ENCODE results near the gene SEMA5B.
A peak's percentile ranks its signal among the peaks of the same experiment; 100 is the strongest.

Gene SEMA5B

DNA sequence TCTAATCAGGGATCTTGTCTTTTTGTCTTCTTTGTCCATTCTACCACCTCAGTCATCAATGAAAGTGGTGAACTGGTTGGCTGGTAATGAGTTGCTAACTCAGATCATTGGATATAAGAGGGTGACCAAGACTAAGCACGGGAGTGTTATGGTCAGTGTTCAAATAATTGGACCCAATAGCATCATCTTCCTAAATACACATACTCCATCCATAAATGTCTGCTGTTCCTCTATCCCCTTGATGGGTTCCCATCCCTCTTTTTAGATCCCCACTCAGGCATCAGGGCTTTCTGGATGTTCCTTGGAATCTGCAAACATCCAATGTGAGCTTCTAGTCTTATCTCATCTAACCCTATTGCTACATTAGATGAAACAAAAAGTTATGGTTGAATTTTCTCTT is 3.5 kb downstream of the SEMA5B start:
- H3K9me3 Mint-ChIP-seq, result no peaks in the 10 kb centered on the region
- no peak overlapping the region for H3K4me3 Mint-ChIP-seq
- peaks cover 27% of the 10 kb centered on the region for H3K4me1 Mint-ChIP-seq
- no peaks in the 10 kb centered on the region for H3K36me3 Mint-ChIP-seq
- no peak overlapping the region for H3K27ac Mint-ChIP-seq
- H3K27me3 Mint-ChIP-seq, result peaks cover 78% of the 10 kb centered on the region
- ATAC-seq, result no peak

GRCh38 chr3:123021996-123022510 is 5.5 kb downstream of the SEMA5B start:
- H3K4me1 Mint-ChIP-seq, result peaks cover 14% of the 10 kb centered on the region
- no peak for ATAC-seq
- H3K9me3 Mint-ChIP-seq, result no peaks in the 10 kb centered on the region
- no peaks in the 10 kb centered on the region for H3K36me3 Mint-ChIP-seq
- peaks cover 72% of the 10 kb centered on the region for H3K27me3 Mint-ChIP-seq
- H3K27ac Mint-ChIP-seq, result no peak overlapping the region
- no peak overlapping the region for H3K4me3 Mint-ChIP-seq

GRCh38 chr3:123021388-123021787 is 6.2 kb downstream of the SEMA5B start:
- no peaks in the 10 kb centered on the region for H3K36me3 Mint-ChIP-seq
- H3K4me3 Mint-ChIP-seq, result no peak overlapping the region
- ATAC-seq, result no peak
- peaks cover 66% of the 10 kb centered on the region for H3K27me3 Mint-ChIP-seq
- peaks cover 8% of the 10 kb centered on the region for H3K4me1 Mint-ChIP-seq
- H3K27ac Mint-ChIP-seq, result no peak overlapping the region
- no peaks in the 10 kb centered on the region for H3K9me3 Mint-ChIP-seq

DNA sequence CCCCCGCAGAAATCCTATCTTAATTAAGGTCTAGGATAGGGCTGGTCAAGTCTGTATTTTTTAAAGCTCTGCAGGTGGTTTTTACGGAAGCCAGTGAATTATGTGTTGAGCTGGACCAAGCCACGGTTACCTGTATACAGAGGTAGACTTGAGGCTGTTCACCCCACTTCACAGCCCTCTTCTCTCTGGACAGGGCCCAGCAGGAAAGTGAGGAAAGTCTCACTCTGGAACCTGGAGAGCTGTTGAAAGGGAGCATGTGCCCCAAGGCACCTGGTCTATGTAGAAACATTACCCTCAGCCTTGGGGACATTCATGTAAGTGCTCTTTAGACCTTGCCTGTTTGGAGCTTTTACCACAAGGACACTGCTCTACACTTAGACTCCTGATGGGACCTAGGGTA is 6.9 kb downstream of the SEMA5B start:
- no peak overlapping the region for H3K4me3 Mint-ChIP-seq
- no peaks in the 10 kb centered on the region for H3K9me3 Mint-ChIP-seq
- no peaks in the 10 kb centered on the region for H3K36me3 Mint-ChIP-seq
- H3K27me3 Mint-ChIP-seq, result peaks cover 59% of the 10 kb centered on the region
- no peak overlapping the region for H3K27ac Mint-ChIP-seq
- no peak for ATAC-seq
- peaks cover under 1% of the 10 kb centered on the region for H3K4me1 Mint-ChIP-seq

GRCh38 chr3:123019591-123019990 is 8.0 kb downstream of the SEMA5B start:
- H3K4me3 Mint-ChIP-seq, result no peak overlapping the region
- peaks cover 49% of the 10 kb centered on the region for H3K27me3 Mint-ChIP-seq
- H3K36me3 Mint-ChIP-seq, result no peaks in the 10 kb centered on the region
- no peak overlapping the region for H3K27ac Mint-ChIP-seq
- no peak for ATAC-seq
- H3K9me3 Mint-ChIP-seq, result no peaks in the 10 kb centered on the region
- H3K4me1 Mint-ChIP-seq, result no peaks in the 10 kb centered on the region

GRCh38 chr3:123019161-123019560 is 8.4 kb downstream of the SEMA5B start:
- no peak for ATAC-seq
- Mint-ChIP-seq H3K4me1 (no peaks in the 10 kb centered on the region), H3K27me3 (peaks cover 49% of the 10 kb centered on the region), H3K36me3 (no peaks in the 10 kb centered on the region), H3K9me3 (no peaks in the 10 kb centered on the region), H3K27ac (no peak overlapping the region), H3K4me3 (no peak overlapping the region)

DNA sequence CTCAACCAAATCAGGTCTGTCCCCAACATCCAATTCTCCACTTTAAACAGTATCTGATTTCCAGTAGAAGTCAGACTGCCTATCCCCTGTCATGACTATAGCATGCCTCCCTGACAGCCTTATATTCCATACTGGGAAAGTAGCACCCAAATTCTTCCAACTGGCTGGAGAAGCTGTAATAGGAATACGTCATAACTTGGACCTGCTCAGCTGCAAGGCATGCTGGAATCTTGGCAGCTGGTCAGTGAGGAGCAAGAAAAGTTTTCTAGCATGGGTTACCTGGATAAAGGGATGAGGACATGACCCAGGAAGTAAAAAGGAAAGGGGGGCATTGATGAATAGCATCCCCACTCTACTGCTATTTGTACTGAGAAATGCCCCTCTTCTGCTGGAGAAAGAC is 8.9 kb downstream of the SEMA5B start:
- ATAC-seq, result no peak

GRCh38 chr3:123015596-123015995 is 12.0 kb downstream of the SEMA5B start:
- Mint-ChIP-seq H3K36me3 (no peaks in the 10 kb centered on the region), H3K4me1 (no peaks in the 10 kb centered on the region), H3K27ac (no peak overlapping the region), H3K4me3 (no peak overlapping the region), H3K9me3 (no peaks in the 10 kb centered on the region), H3K27me3 (peaks cover 40% of the 10 kb centered on the region)
- ATAC-seq, result no peak

More for the DNA sequence above, 8.9 kb downstream of the SEMA5B start:
- Mint-ChIP-seq H3K9me3 (no peaks in the 10 kb centered on the region), H3K36me3 (no peaks in the 10 kb centered on the region), H3K4me1 (no peaks in the 10 kb centered on the region), H3K27me3 (peaks cover 53% of the 10 kb centered on the region), H3K27ac (no peak overlapping the region), H3K4me3 (no peak overlapping the region)

- H3K36me3 Mint-ChIP-seq, result no peaks in the 10 kb centered on the region
- peaks cover 40% of the 10 kb centered on the region for H3K27me3 Mint-ChIP-seq
- no peak overlapping the region for H3K27ac Mint-ChIP-seq
- H3K4me3 Mint-ChIP-seq, result no peak overlapping the region
- no peaks in the 10 kb centered on the region for H3K9me3 Mint-ChIP-seq
- no peaks in the 10 kb centered on the region for H3K4me1 Mint-ChIP-seq
- ATAC-seq, result no peak
Measured at GRCh38 chr3:123013876-123014275, 13.7 kb downstream of the SEMA5B start.

DNA sequence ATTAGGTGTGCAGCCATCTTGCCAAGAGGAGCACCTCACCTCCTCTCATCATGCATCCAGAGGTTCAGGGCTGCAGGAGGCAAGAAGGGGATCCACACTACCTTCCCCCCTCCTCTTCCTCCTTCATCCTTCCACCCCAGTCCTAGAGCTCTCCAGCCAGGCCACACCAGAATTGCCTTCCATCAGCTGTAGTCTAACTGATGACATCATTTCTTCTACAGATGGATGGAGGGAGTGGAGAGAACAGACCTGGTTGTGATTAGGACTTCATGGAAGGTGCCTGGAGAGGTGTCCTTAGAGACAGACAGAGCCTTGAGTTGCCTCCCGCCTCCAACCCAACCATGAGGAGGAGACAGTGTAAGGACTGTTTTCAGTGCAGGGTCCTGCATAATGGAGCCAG is 14.9 kb downstream of the SEMA5B start:
- Mint-ChIP-seq H3K27ac (no peak overlapping the region), H3K36me3 (no peaks in the 10 kb centered on the region), H3K4me3 (no peak overlapping the region), H3K9me3 (no peaks in the 10 kb centered on the region), H3K4me1 (no peaks in the 10 kb centered on the region), H3K27me3 (peaks cover 42% of the 10 kb centered on the region)
- no peak for ATAC-seq

DNA sequence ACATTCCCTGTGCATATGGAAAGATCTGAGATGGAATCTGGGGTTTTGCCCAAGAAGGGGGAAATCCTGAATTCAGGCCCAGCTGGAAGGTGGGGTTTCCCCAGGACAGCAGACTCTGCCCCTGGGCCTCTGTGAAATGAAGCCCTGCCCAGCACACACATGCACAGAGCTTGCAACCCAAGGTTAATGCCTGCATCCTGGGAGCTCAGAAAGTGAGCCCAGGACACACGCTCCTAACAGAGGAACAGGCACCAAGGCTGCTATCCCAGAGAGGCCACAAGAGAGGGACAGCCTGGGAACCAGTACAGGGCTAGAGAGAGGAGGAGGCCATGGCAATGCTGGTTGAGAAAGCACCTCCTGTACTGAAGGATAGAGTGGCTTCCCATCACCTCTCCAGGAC is 16.1 kb downstream of the SEMA5B start:
- H3K4me3 Mint-ChIP-seq, result no peak overlapping the region
- no peaks in the 10 kb centered on the region for H3K36me3 Mint-ChIP-seq
- peaks cover 52% of the 10 kb centered on the region for H3K27me3 Mint-ChIP-seq
- ATAC-seq, result no peak
- H3K9me3 Mint-ChIP-seq, result no peaks in the 10 kb centered on the region
- H3K27ac Mint-ChIP-seq, result no peak overlapping the region
- H3K4me1 Mint-ChIP-seq, result peaks cover 7% of the 10 kb centered on the region

DNA sequence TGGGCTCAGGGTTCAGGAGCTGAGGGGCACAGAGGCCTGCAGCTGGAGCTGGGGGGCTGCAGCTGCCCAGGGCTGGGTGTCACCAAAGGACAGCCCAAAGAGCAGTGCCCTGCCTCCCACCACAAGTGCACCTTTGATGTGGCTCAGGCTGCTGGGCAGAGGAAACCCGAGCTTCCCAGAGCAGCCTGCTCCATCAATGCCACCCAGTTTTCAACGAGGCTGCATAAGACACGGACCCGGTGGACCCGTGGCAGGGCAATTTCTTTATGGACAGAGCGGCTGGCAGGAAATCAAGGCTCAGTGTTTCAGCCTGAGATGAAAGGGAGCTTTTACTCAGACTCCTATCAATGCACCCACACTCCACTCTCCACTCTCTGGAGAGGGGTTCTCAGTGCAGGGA is 18.7 kb downstream of the SEMA5B start:
- Mint-ChIP-seq H3K4me3 (no peak overlapping the region), H3K27ac (no peak overlapping the region), H3K4me1 (peaks cover 7% of the 10 kb centered on the region), H3K36me3 (no peaks in the 10 kb centered on the region), H3K9me3 (no peaks in the 10 kb centered on the region), H3K27me3 (peaks cover 69% of the 10 kb centered on the region)
- ATAC-seq, result no peak

DNA sequence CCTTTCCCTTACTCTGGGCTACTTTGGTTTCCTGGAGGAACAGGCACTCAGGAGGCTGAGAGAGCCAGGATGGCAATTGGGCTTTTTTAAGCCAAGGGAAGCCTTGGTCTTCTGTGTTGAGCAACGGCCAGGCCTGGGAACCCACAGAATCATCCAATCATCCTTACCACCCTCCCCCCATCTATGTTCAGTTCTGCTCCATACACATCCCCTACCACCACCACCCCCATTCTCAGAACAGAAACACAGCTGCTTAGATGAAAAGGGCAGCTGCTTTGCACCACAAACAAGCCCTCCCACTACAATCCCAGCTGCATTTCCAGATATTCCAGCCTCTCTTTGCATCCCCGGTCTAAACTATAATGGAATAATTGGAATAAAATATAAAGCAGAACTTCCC is 21.0 kb downstream of the SEMA5B start:
- no peak overlapping the region for H3K27ac Mint-ChIP-seq
- no peak overlapping the region for H3K4me3 Mint-ChIP-seq
- H3K9me3 Mint-ChIP-seq, result no peaks in the 10 kb centered on the region
- H3K27me3 Mint-ChIP-seq, result peaks cover 68% of the 10 kb centered on the region
- ATAC-seq, result no peak
- no peaks in the 10 kb centered on the region for H3K36me3 Mint-ChIP-seq
- H3K4me1 Mint-ChIP-seq, result peaks cover 13% of the 10 kb centered on the region

DNA sequence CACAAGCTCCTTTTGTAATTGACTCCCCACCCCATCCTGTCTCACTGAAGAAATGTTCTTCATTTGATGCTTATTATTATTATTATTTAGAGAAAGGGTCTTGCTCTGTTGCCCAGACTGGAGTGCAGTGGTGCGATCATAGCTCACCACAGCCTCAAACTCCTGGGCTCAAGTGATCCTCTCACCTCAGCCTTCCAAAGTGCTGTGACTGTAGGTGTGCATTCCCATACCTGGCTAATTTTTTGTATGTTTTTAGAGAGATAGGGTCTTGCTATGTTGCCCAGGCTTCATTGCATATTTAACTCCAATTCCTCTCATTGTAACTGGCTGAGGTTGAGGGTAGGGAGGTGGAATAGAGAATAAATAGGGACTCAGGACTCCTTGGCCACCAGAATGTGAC is 22.3 kb downstream of the SEMA5B start:
- peaks cover 13% of the 10 kb centered on the region for H3K4me1 Mint-ChIP-seq
- no peaks in the 10 kb centered on the region for H3K9me3 Mint-ChIP-seq
- H3K27ac Mint-ChIP-seq, result no peak overlapping the region
- no peak overlapping the region for H3K4me3 Mint-ChIP-seq
- H3K36me3 Mint-ChIP-seq, result no peaks in the 10 kb centered on the region
- peaks cover 72% of the 10 kb centered on the region for H3K27me3 Mint-ChIP-seq
- ATAC-seq, result no peak

DNA sequence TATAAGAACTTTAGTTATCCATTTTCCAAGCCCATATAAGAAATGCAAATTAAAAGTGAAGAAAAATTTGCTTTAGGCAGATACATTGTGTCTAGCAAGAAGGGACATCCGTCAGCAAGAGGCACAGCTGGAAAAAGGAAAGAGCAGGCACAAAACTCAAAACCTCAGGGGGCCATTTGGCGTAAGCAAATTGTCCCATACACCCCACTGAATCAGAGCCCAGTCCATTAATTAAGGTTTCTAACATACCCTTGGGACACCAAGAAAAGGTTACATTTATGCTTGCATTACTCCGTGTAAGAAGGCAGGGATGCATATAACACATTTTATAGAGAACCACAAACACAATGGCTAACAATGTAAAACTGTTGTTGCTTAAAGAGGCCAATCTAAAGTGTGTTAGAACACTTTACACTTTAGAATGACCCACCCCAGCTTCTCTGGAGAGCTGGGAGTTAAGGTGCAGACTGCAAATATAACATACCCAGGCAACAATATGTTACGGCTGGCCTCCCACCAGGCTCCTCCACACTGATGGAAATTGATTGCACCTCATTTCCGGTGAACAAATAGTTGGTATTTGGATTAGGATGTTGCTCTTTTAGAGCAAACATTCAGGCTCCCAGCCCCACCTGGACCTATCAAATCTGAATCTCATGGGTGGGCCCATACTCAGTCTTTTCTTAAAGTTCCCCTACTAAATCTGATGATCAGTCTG is 23.2 kb downstream of the SEMA5B start:
- peaks cover 13% of the 10 kb centered on the region for H3K4me1 Mint-ChIP-seq
- no peaks in the 10 kb centered on the region for H3K36me3 Mint-ChIP-seq
- peaks cover 72% of the 10 kb centered on the region for H3K27me3 Mint-ChIP-seq
- no peak overlapping the region for H3K27ac Mint-ChIP-seq
- no peak overlapping the region for H3K4me3 Mint-ChIP-seq
- no peak for ATAC-seq
- no peaks in the 10 kb centered on the region for H3K9me3 Mint-ChIP-seq

GRCh38 chr3:123002749-123003497 is 24.6 kb downstream of the SEMA5B start:
- peak; percentile 47 for ATAC-seq
- H3K27me3 Mint-ChIP-seq, result peaks cover 71% of the 10 kb centered on the region
- no peaks in the 10 kb centered on the region for H3K36me3 Mint-ChIP-seq
- no peak overlapping the region for H3K4me3 Mint-ChIP-seq
- no peak overlapping the region for H3K27ac Mint-ChIP-seq
- H3K9me3 Mint-ChIP-seq, result no peaks in the 10 kb centered on the region
- H3K4me1 Mint-ChIP-seq, result peaks cover 13% of the 10 kb centered on the region
